ENCODE results near the gene CDH10.

The CDH10 gene

DNA sequence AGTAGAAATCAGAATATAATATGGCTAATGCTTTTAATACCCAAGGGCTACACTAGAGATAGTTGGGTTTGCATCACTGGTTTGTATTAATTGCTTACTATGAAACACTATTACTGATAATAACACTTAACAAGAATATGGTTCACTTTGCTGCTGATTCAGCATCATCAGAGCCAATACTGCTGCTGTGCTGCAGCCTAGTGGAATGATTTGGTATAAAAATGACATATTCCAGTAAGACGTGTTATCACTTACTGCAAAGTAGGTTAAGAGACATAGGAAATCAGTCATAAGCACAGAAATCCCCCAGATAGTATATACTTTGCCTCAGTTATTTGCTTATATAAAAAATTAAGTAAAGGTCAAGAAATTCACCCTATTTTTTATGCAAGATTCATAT is 2.8 kb downstream of the CDH10 start:
- Histone ChIP-seq H3K27me3 (ENCODE audit: control insufficient read depth in 5 of 5, insufficient read depth in 4 of 5, low read length in 5 of 5) (peaks cover 0 to 10% (median 3%) of the 10 kb centered on the region in 5 donors), H3K4me3 (ENCODE audit: low read depth in 1 of 5, low read length in 5 of 5) (no peak overlapping the region), H3K27ac (ENCODE audit: low read depth, low read length) (no peak overlapping the region), H3K36me3 (ENCODE audit: control insufficient read depth in 5 of 5, insufficient read depth in 5 of 5, low read length in 5 of 5) (no peaks in the 10 kb centered on the region), H3K9ac (ENCODE audit: low read length in 5 of 5) (no peak overlapping the region), H3K9me3 (ENCODE audit: control insufficient read depth in 5 of 5, low read length in 5 of 5) (no peaks in the 10 kb centered on the region), H3K4me1 (ENCODE audit: control insufficient read depth in 5 of 5, insufficient read depth in 5 of 5, low read length in 5 of 5) (peaks cover 0 to 5% (median 4%) of the 10 kb centered on the region in 5 donors)

DNA sequence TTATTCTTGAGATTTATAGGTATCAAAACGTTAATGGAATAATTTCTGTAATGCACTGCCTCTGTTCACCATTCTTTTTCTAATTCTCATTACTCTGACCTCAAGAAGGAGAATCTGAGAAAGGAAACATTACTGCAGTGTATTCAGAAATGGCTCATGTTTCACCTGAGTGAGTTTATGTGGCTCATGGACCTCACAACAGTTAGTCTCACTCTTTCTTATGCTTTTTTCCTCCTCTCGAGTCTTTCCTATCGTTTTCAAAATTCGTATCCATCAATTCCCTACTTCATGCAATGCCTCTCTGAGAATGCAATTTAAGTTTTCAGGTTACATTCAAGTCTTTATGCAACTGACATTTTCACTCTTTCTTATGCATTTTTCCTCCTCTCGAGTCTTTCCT is 9.6 kb downstream of the CDH10 start:
- Histone ChIP-seq H3K27ac (ENCODE audit: low read depth, low read length) (no peak overlapping the region), H3K4me1 (ENCODE audit: control insufficient read depth in 5 of 5, insufficient read depth in 5 of 5, low read length in 5 of 5) (no peaks in the 10 kb centered on the region), H3K27me3 (ENCODE audit: control insufficient read depth in 5 of 5, insufficient read depth in 4 of 5, low read length in 5 of 5) (no peaks in the 10 kb centered on the region), H3K4me3 (ENCODE audit: low read depth in 1 of 5, low read length in 5 of 5) (no peak overlapping the region), H3K36me3 (ENCODE audit: control insufficient read depth in 5 of 5, insufficient read depth in 5 of 5, low read length in 5 of 5) (no peaks in the 10 kb centered on the region), H3K9ac (ENCODE audit: low read length in 5 of 5) (no peak overlapping the region), H3K9me3 (ENCODE audit: control insufficient read depth in 5 of 5, low read length in 5 of 5) (no peaks in the 10 kb centered on the region)

DNA sequence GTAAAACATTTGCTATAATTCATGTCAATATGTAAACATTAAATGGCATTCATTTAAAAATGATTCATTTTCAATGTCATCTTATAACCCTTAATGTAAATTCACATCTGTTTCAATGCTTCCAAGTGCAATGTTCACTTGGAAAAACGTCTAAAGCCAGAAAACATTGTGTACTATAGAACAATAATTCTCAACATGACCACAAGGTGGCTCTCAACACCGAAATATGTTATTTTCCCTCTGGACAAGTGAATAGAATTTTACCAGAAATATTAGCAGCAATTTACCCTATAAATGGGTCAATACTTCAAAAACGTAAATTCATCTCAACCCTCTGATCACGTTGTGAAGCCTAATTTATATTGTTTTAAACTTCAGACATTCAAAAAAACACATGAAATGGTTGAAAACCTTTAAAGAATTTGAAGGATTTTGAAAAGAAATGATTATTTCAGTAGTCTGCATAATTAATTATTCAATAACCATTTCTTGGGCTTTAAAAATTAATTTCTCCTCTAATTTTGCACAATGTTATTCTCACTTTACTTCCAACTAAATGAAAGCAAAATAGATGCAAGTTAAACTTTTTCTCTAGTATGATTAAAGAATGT is 11.0 kb downstream of the CDH10 start:
- no peaks in the 10 kb centered on the region for H3K27me3 ChIP-seq (ENCODE audit: control insufficient read depth in 5 of 5, insufficient read depth in 4 of 5, low read length in 5 of 5)
- no peak overlapping the region for H3K9ac ChIP-seq (ENCODE audit: low read length in 5 of 5)
- no peaks in the 10 kb centered on the region for H3K4me1 ChIP-seq (ENCODE audit: control insufficient read depth in 5 of 5, insufficient read depth in 5 of 5, low read length in 5 of 5)
- H3K9me3 ChIP-seq (ENCODE audit: control insufficient read depth in 5 of 5, low read length in 5 of 5), result no peaks in the 10 kb centered on the region
- H3K27ac ChIP-seq (ENCODE audit: low read depth, low read length), result no peak overlapping the region
- H3K4me3 ChIP-seq (ENCODE audit: low read depth in 1 of 5, low read length in 5 of 5), result no peak overlapping the region
- H3K36me3 ChIP-seq (ENCODE audit: control insufficient read depth in 5 of 5, insufficient read depth in 5 of 5, low read length in 5 of 5), result no peaks in the 10 kb centered on the region

DNA sequence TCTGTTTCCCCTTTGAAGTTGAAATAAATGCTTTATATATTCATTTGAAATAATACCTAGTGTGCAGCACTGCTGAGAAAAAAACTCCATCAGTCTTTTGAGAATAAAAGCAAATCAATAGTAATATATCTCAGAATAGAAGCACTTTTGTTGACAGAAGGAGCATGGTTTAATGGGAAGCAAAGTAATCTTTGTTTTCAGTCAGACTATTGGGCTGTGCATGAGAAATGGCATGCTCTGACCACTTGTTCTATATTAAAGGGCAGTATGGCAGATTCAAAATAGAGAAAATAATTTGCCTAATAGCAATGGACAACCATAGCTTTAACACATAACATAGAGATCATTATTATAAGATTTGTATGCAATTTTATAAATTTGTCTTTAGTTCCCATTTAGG is 12.4 kb downstream of the CDH10 start:
- H3K4me3 ChIP-seq (ENCODE audit: low read depth in 1 of 5, low read length in 5 of 5), result no peak overlapping the region
- no peaks in the 10 kb centered on the region for H3K4me1 ChIP-seq (ENCODE audit: control insufficient read depth in 5 of 5, insufficient read depth in 5 of 5, low read length in 5 of 5)
- no peak overlapping the region for H3K9ac ChIP-seq (ENCODE audit: low read length in 5 of 5)
- no peak overlapping the region for H3K27ac ChIP-seq (ENCODE audit: low read depth, low read length)
- no peaks in the 10 kb centered on the region for H3K9me3 ChIP-seq (ENCODE audit: control insufficient read depth in 5 of 5, low read length in 5 of 5)
- H3K36me3 ChIP-seq (ENCODE audit: control insufficient read depth in 5 of 5, insufficient read depth in 5 of 5, low read length in 5 of 5), result no peaks in the 10 kb centered on the region
- no peaks in the 10 kb centered on the region for H3K27me3 ChIP-seq (ENCODE audit: control insufficient read depth in 5 of 5, insufficient read depth in 4 of 5, low read length in 5 of 5)

DNA sequence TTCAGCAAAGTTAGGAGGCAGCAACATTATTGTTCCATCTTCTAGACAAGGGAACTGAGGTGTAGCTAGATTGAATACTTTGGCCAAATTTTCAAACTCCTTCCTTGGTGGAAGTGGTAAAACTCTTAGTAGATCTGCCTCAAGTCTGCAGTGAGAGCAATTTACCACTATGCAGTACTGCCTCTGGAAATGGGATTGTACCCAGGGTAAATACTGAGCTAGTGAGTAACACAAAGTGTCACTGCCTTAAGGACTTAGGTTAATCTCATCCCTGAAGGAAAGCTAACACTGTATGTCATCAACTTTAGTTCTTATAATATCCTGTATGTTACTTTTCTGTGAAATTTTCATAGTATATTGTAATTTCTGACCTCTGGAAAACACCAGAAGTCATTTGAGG is 13.9 kb downstream of the CDH10 start:
- Histone ChIP-seq H3K27me3 (ENCODE audit: control insufficient read depth in 5 of 5, insufficient read depth in 4 of 5, low read length in 5 of 5) (no peaks in the 10 kb centered on the region), H3K9me3 (ENCODE audit: control insufficient read depth in 5 of 5, low read length in 5 of 5) (no peaks in the 10 kb centered on the region), H3K9ac (ENCODE audit: low read length in 5 of 5) (no peak overlapping the region), H3K27ac (ENCODE audit: low read depth, low read length) (no peak overlapping the region), H3K4me3 (ENCODE audit: low read depth in 1 of 5, low read length in 5 of 5) (no peak overlapping the region), H3K36me3 (ENCODE audit: control insufficient read depth in 5 of 5, insufficient read depth in 5 of 5, low read length in 5 of 5) (no peaks in the 10 kb centered on the region), H3K4me1 (ENCODE audit: control insufficient read depth in 5 of 5, insufficient read depth in 5 of 5, low read length in 5 of 5) (no peaks in the 10 kb centered on the region)

DNA sequence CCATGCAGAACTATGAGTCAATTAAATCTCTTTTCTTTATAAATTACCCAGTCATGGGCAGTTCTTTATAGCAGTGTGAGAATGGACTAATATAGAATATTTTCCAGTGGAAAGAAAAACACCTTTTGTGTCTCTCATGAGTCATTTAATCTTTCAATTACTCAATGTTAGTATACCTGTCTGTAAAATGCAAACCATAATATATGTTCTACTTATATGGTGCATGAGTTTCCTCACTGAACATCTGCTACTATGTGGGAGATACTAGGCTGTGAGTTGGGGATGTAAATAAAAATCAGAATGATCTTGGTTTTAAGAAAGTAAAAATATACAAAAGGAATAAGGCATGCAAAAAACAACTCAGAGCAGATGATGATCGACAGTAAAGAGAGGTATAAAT is 15.0 kb downstream of the CDH10 start:
- Histone ChIP-seq H3K27me3 (ENCODE audit: control insufficient read depth in 5 of 5, insufficient read depth in 4 of 5, low read length in 5 of 5) (no peaks in the 10 kb centered on the region), H3K9ac (ENCODE audit: low read length in 5 of 5) (no peak overlapping the region)

DNA sequence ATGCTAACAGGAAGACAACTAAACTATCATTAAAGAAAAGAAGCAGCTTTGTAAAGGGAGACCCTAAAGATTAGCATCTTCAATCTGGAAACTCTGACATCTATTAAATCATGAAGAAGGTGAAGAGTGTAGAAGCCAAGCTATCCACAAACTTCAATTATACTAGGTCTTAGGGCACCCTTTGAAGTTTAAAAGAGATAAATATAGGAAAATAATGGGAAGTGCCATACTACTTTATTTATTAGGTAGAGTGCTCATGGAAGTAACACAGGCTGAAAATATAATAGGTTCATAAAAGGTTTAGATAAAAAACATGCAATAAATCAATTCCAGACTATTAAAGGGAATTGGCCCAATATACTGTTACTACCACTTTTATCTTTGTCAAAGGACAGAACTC is 19.9 kb downstream of the CDH10 start:
- Histone ChIP-seq H3K4me3 (ENCODE audit: low read depth in 1 of 5, low read length in 5 of 5) (no peak overlapping the region), H3K9me3 (ENCODE audit: control insufficient read depth in 5 of 5, low read length in 5 of 5) (no peaks in the 10 kb centered on the region), H3K27ac (ENCODE audit: low read depth, low read length) (no peak overlapping the region), H3K36me3 (ENCODE audit: control insufficient read depth in 5 of 5, insufficient read depth in 5 of 5, low read length in 5 of 5) (no peaks in the 10 kb centered on the region), H3K27me3 (ENCODE audit: control insufficient read depth in 5 of 5, insufficient read depth in 4 of 5, low read length in 5 of 5) (peaks cover 0 to 3% (median 0%) of the 10 kb centered on the region in 5 donors), H3K4me1 (ENCODE audit: control insufficient read depth in 5 of 5, insufficient read depth in 5 of 5, low read length in 5 of 5) (peaks cover 0 to 6% (median 3%) of the 10 kb centered on the region in 5 donors), H3K9ac (ENCODE audit: low read length in 5 of 5) (no peak overlapping the region)

More for the DNA sequence above, 15.0 kb downstream of the CDH10 start:
- Histone ChIP-seq H3K9me3 (ENCODE audit: control insufficient read depth in 5 of 5, low read length in 5 of 5) (no peaks in the 10 kb centered on the region), H3K27ac (ENCODE audit: low read depth, low read length) (no peak overlapping the region), H3K4me3 (ENCODE audit: low read depth in 1 of 5, low read length in 5 of 5) (no peak overlapping the region), H3K36me3 (ENCODE audit: control insufficient read depth in 5 of 5, insufficient read depth in 5 of 5, low read length in 5 of 5) (no peaks in the 10 kb centered on the region), H3K4me1 (ENCODE audit: control insufficient read depth in 5 of 5, insufficient read depth in 5 of 5, low read length in 5 of 5) (no peaks in the 10 kb centered on the region)

DNA sequence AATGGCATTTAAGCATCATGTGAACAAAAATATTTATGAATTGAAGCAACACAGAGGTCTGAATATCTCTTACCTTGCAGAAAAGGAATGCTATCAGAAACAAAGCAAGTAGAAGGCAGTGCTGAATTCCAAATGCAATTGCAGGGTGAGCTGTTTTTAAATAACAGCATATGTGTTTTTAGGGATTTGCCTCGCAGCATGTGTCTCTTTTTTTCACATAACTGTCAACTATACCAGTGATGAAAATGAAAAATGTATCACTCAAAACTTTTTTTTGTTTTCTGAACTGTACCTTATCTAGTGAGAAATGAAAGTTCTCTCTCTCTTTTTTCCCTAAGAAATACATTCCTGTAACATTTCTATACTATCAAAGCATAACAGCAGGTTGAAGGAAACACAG is 21.2 kb downstream of the CDH10 start:
- Histone ChIP-seq H3K36me3 (ENCODE audit: control insufficient read depth in 5 of 5, insufficient read depth in 5 of 5, low read length in 5 of 5) (no peaks in the 10 kb centered on the region), H3K9me3 (ENCODE audit: control insufficient read depth in 5 of 5, low read length in 5 of 5) (no peaks in the 10 kb centered on the region), H3K27ac (ENCODE audit: low read depth, low read length) (no peak overlapping the region), H3K4me1 (ENCODE audit: control insufficient read depth in 5 of 5, insufficient read depth in 5 of 5, low read length in 5 of 5) (peaks cover 0 to 6% (median 3%) of the 10 kb centered on the region in 5 donors), H3K27me3 (ENCODE audit: control insufficient read depth in 5 of 5, insufficient read depth in 4 of 5, low read length in 5 of 5) (peaks cover 0 to 3% (median 0%) of the 10 kb centered on the region in 5 donors), H3K9ac (ENCODE audit: low read length in 5 of 5) (no peak overlapping the region), H3K4me3 (ENCODE audit: low read depth in 1 of 5, low read length in 5 of 5) (no peak overlapping the region)

DNA sequence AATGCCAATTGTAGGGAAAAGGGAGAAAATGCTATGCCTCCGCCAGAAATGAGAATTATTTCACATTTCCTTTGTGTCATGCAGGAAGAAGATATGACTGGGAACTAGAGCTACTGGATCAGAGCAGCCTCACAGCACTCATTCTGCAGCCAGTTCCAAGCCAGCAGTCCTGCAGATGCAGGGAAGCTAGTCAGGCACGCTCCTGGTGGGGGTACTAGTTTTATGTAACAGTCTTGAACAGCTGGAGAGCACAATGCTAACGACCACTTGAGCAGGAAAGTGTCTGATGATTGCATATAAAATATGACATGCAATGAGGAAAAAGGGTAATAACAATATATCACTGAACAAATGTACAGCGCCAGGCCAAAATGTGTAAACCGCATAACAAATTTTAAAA is 21.7 kb downstream of the CDH10 start:
- Histone ChIP-seq H3K27me3 (ENCODE audit: control insufficient read depth in 5 of 5, insufficient read depth in 4 of 5, low read length in 5 of 5) (peaks cover 0 to 3% (median 0%) of the 10 kb centered on the region in 5 donors), H3K4me3 (ENCODE audit: low read depth in 1 of 5, low read length in 5 of 5) (no peak overlapping the region), H3K36me3 (ENCODE audit: control insufficient read depth in 5 of 5, insufficient read depth in 5 of 5, low read length in 5 of 5) (no peaks in the 10 kb centered on the region), H3K27ac (ENCODE audit: low read depth, low read length) (no peak overlapping the region), H3K9me3 (ENCODE audit: control insufficient read depth in 5 of 5, low read length in 5 of 5) (no peaks in the 10 kb centered on the region), H3K4me1 (ENCODE audit: control insufficient read depth in 5 of 5, insufficient read depth in 5 of 5, low read length in 5 of 5) (peaks cover 0 to 6% (median 3%) of the 10 kb centered on the region in 5 donors), H3K9ac (ENCODE audit: low read length in 5 of 5) (no peak overlapping the region)

DNA sequence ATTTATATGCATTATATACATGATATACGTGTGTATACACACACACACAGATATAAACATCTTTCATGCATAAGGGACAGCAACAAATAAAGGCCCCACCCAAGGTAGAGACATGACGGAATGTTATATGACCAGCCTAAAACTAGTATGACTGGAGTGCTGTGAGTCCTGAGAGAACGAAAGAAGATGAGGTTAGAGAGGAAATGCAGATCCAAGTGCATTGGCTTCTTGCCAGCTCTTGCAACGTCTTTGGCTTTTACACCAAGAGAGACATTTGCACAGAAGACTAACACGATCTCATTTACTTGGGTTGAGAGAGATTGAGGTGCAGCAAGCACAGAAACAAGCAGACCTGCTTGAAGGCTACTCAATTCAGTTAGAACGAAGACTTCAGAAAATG is 23.0 kb downstream of the CDH10 start:
- Histone ChIP-seq H3K27ac (ENCODE audit: low read depth, low read length) (no peak overlapping the region), H3K9ac (ENCODE audit: low read length in 5 of 5) (no peak overlapping the region), H3K4me3 (ENCODE audit: low read depth in 1 of 5, low read length in 5 of 5) (no peak overlapping the region), H3K27me3 (ENCODE audit: control insufficient read depth in 5 of 5, insufficient read depth in 4 of 5, low read length in 5 of 5) (peaks cover 0 to 3% (median 0%) of the 10 kb centered on the region in 5 donors), H3K36me3 (ENCODE audit: control insufficient read depth in 5 of 5, insufficient read depth in 5 of 5, low read length in 5 of 5) (no peaks in the 10 kb centered on the region), H3K4me1 (ENCODE audit: control insufficient read depth in 5 of 5, insufficient read depth in 5 of 5, low read length in 5 of 5) (peaks cover 0 to 6% (median 3%) of the 10 kb centered on the region in 5 donors), H3K9me3 (ENCODE audit: control insufficient read depth in 5 of 5, low read length in 5 of 5) (no peaks in the 10 kb centered on the region)
